PFSK-1 (cell line): ENCODE data around the gene OXLD1.

Source experiments
- FOXP2 ChIP-seq: optimal IDR thresholded peaks from 2 replicates; pipeline ENCODE3; 2011; ENCODE audit warnings: borderline replicate concordance, control low read depth, inconsistent platforms; ENCODE audit not compliant: insufficient read depth; ENCODE audit errors: extremely low read length, extremely low read depth
- POLR2AphosphoS5 ChIP-seq: IDR thresholded peaks from 2 replicates; pipeline ENCODE4 v1.6.1; 2012; ENCODE audit warnings: low read depth, mild to moderate bottlenecking, control low read depth, low read length, moderate library complexity

DNA sequence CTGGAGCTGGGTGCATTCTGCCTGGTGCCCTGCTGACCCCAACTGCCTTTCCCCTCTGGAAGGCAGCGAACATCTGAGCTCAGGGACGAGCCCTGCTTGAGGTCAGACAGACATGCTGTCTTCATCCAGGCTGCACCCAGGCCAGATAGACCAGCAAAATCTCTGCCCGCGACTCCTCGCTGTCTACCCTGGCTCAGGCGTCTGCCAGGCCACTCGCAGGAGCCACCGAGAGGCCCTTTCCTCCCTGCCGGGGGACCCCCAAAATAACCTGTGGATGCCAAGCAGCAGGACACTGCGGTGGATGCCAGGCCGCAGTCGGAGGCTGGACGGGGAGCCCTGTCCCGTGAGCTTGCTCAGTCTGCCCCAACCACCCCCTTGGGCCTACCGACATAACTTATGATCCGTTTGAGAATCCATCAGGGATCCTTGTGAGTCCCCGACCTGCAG is 42.4 kb upstream of the OXLD1 start:
- TF ChIP-seq FOXP2: no peak
- no peak; the same call in 1 of the 2 replicates for TF ChIP-seq POLR2AphosphoS5
